HEK293T (cell line): ENCODE measurements around the gene ZNF99.

Experiments
- CTCF ChIA-PET: fragments of 350-600 bp; formaldehyde crosslinking; extraction: SDS; loops from one replicate; lab custom pipeline; 2021; ENCODE audit warnings: antibody characterized with exemption, inconsistent platforms; lab: Yijun Ruan, JAX
- POLR2A ChIA-PET: fragments of 350-600 bp; formaldehyde crosslinking; extraction: SDS; loops from one replicate; lab custom pipeline; 2020; ENCODE audit warnings: antibody characterized with exemption, inconsistent platforms; lab: Yijun Ruan, JAX
- DNase-seq: peaks from one replicate; pipeline ENCODE4 v3.0.0; 2012; ENCODE audit warnings: mixed read lengths; ENCODE audit errors: extremely low spot score
- ARNT ChIP-seq: fragments of 450-650 bp; IDR thresholded peaks from 2 replicates; pipeline ENCODE4 v1.6.1; 2017; ENCODE audit warnings: mild to moderate bottlenecking
- BHLHE40 ChIP-seq: fragments of 450-650 bp; IDR thresholded peaks from 2 replicates; pipeline ENCODE4 v1.6.1; 2016; ENCODE audit warnings: mild to moderate bottlenecking, moderate library complexity, borderline replicate concordance
- CTBP1 ChIP-seq: fragments of 450-650 bp; IDR thresholded peaks from 2 replicates; pipeline ENCODE4 v1.6.1; 2016; ENCODE audit warnings: borderline replicate concordance
- ELF4 ChIP-seq: fragments of 450-650 bp; IDR thresholded peaks from 2 replicates; pipeline ENCODE4 v1.6.1; 2017; ENCODE audit warnings: antibody characterized with exemption
- FOXA1 ChIP-seq: fragments of 450-650 bp; IDR thresholded peaks from 2 replicates; pipeline ENCODE4 v1.6.1; 2016; ENCODE audit warnings: mild to moderate bottlenecking
- FOXK2 ChIP-seq: fragments of 450-650 bp; IDR thresholded peaks from 2 replicates; pipeline ENCODE4 v1.6.1; 2016; ENCODE audit warnings: mild to moderate bottlenecking
- FOXM1 ChIP-seq: fragments of 450-650 bp; IDR thresholded peaks from 2 replicates; pipeline ENCODE4 v1.6.1; 2017; ENCODE audit warnings: mild to moderate bottlenecking, borderline replicate concordance
- HDGF ChIP-seq: fragments of 450-650 bp; IDR thresholded peaks from 2 replicates; pipeline ENCODE4 v1.6.1; 2017; ENCODE audit warnings: antibody characterized with exemption, borderline replicate concordance
- L3MBTL2 ChIP-seq: fragments of 450-650 bp; conservative IDR thresholded peaks from 2 replicates; pipeline ENCODE4 v1.6.1; 2016; ENCODE audit warnings: mild to moderate bottlenecking
- LEF1 ChIP-seq: fragments of 450-650 bp; IDR thresholded peaks from 2 replicates; pipeline ENCODE4 v1.6.1; 2017; ENCODE audit warnings: mild to moderate bottlenecking, borderline replicate concordance
- NFRKB ChIP-seq: fragments of 450-650 bp; IDR thresholded peaks from 2 replicates; pipeline ENCODE4 v1.6.1; 2016; ENCODE audit warnings: mild to moderate bottlenecking, moderate library complexity
- PKNOX1 ChIP-seq: fragments of 450-650 bp; IDR thresholded peaks from 2 replicates; pipeline ENCODE4 v1.6.1; 2016
- SP1 ChIP-seq: fragments of 450-650 bp; IDR thresholded peaks from 2 replicates; pipeline ENCODE4 v1.6.1; 2017
- SUZ12 ChIP-seq: fragments of 450-650 bp; IDR thresholded peaks from 2 replicates; pipeline ENCODE4 v1.6.1; 2016; ENCODE audit warnings: mild to moderate bottlenecking
- TARDBP ChIP-seq: fragments of 450-650 bp; IDR thresholded peaks from 2 replicates; pipeline ENCODE4 v1.6.1; 2016
- ZNF384 ChIP-seq: fragments of 450-650 bp; IDR thresholded peaks from 2 replicates; pipeline ENCODE4 v1.6.1; 2016

The ZNF99 gene

GRCh38 chr19:22783651-22784410 is at the start of gene ZNF99:
Gene ZNF99, minus strand, starts transcription at chr19:22784151. Its CDS starts 135 bp downstream, at chr19:22784016.
- CTCF ChIA-PET: no interaction called here
- POLR2A ChIA-PET: no interaction called here
- no peak for TF ChIP-seq FOXK2
- TF ChIP-seq NFRKB: no peak
- no peak for TF ChIP-seq FOXA1
- TF ChIP-seq TARDBP: no peak
- TF ChIP-seq ARNT: no peak
- TF ChIP-seq SUZ12: no peak
- TF ChIP-seq BHLHE40: no peak
- no peak for DNase-seq

- TF ChIP-seq HDGF (no peak), ZNF384 (no peak), L3MBTL2 (no peak), ARNT (no peak), ELF4 (no peak), FOXK2 (no peak), LEF1 (no peak), FOXM1 (no peak), CTBP1 (no peak), PKNOX1 (no peak), SUZ12 (no peak), BHLHE40 (no peak), NFRKB (no peak), FOXA1 (no peak), TARDBP (no peak), SP1 (no peak)
- ChIA-PET POLR2A (no interaction called here), CTCF (no interaction called here)
- no peak for DNase-seq
Measured at GRCh38 chr19:22832031-22832762, 48.2 kb upstream of the ZNF99 start, which contains the start of gene ZNF723. Gene ZNF723, plus strand, starts transcription at chr19:22832291. Its CDS starts 89 bp downstream, at chr19:22832380.

GRCh38 chr19:22831211-22831610 is 47.3 kb upstream of the ZNF99 start:
- ChIA-PET CTCF (no interaction called here), POLR2A (no interaction called here)
- no peak for TF ChIP-seq PKNOX1
- no peak for TF ChIP-seq FOXM1
- no peak for TF ChIP-seq ZNF384
- TF ChIP-seq SUZ12: no peak
- TF ChIP-seq ARNT: no peak
- TF ChIP-seq TARDBP: no peak
- TF ChIP-seq HDGF: no peak
- TF ChIP-seq FOXK2: no peak
- no peak for TF ChIP-seq CTBP1
- no peak for TF ChIP-seq LEF1
- DNase-seq: no peak

GRCh38 chr19:22814124-22814523 is 30.2 kb upstream of the ZNF99 start:
- DNase-seq: no peak
- CTCF ChIA-PET: no interaction called here
- POLR2A ChIA-PET: no interaction called here
- no peak for TF ChIP-seq SUZ12
- TF ChIP-seq NFRKB: no peak
- TF ChIP-seq ELF4: no peak
- no peak for TF ChIP-seq L3MBTL2
- TF ChIP-seq ZNF384: no peak
- TF ChIP-seq FOXA1: no peak
- TF ChIP-seq HDGF: no peak
- no peak for TF ChIP-seq LEF1
- no peak for TF ChIP-seq BHLHE40
- TF ChIP-seq FOXM1: no peak
- TF ChIP-seq CTBP1: no peak
- no peak for TF ChIP-seq FOXK2
- TF ChIP-seq ARNT: no peak
- no peak for TF ChIP-seq TARDBP
- TF ChIP-seq SP1: no peak
- TF ChIP-seq PKNOX1: no peak

- TF ChIP-seq FOXK2 (no peak), L3MBTL2 (no peak), ELF4 (no peak), LEF1 (no peak), ZNF384 (no peak), ARNT (no peak), NFRKB (no peak), FOXA1 (no peak), PKNOX1 (no peak), SP1 (no peak)
- POLR2A ChIA-PET: no interaction called here
- CTCF ChIA-PET: no interaction called here
- DNase-seq: no peak
Measured at GRCh38 chr19:22807061-22807835, 23.3 kb upstream of the ZNF99 start.
